Measurements from ENCODE around the gene CDH13.

GRCh38 chr16:83744441-83744981 is 1117.7 kb downstream of the CDH13 start:
- TF ChIP-seq CTCF (IDR thresholded peaks at IDR 0.05) (no peak), ZFX (IDR thresholded peaks at IDR 0.05; ENCODE audit: borderline replicate concordance) (no peak)
